ENCODE results near the gene PHGDH. TPM values are rescaled to one million over a fixed set of nuclear protein-coding genes. Genes with fewer than 3 reads are reported as not detected.

Gene PHGDH
- total RNA-seq, 2 experiments from 2014 or later, result 307 to 322 TPM

GRCh38 chr1:119731741-119732430 is 20.2 kb downstream of the PHGDH start:
- ChIA-PET CTCF (interaction anchor here (0.8 to 2.1 kb wide), 4 partner anchors 12 to 93 kb away, joined by 3 to 14 read pairs (median 4); no protein-coding TSS in a partner anchor), POLR2A (interaction anchor here (0.6 to 7.7 kb wide), 5 partner anchors 10 to 16 kb away, joined by 3 to 43 read pairs (median 3); no protein-coding TSS in a partner anchor)
- no peak for TF ChIP-seq CTCF (IDR thresholded peaks at IDR 0.05)
- Mint-ChIP-seq H3K27me3 (no peaks in the 10 kb centered on the region), H3K36me3 (ENCODE audit: low read depth) (peaks cover 70% of the 10 kb centered on the region), H3K4me3 (no peak overlapping the region), H3K4me1 (ENCODE audit: low read depth) (no peaks in the 10 kb centered on the region), H3K27ac (no peak overlapping the region), H3K9me3 (no peaks in the 10 kb centered on the region)
- DNase-seq (no peak), ATAC-seq (no peak)
- intact Hi-C loops (cut with micrococcal nuclease), result no loop called here

- intact Hi-C loops (cut with micrococcal nuclease), result no loop called here
- H3K4me3 Mint-ChIP-seq, result no peak overlapping the region
- H3K4me1 Mint-ChIP-seq (ENCODE audit: low read depth), result no peaks in the 10 kb centered on the region
- H3K9me3 Mint-ChIP-seq, result no peaks in the 10 kb centered on the region
- POLR2A ChIA-PET, result interaction anchor here (7.7 kb wide), 1 partner anchor 11 kb away, joined by 43 read pairs; no protein-coding TSS in a partner anchor
- CTCF ChIA-PET, result interaction anchor here (0.9 to 2.1 kb wide), 2 partner anchors 12 kb away, joined by 4 to 14 read pairs; no protein-coding TSS in a partner anchor
- no peak for TF ChIP-seq CTCF (IDR thresholded peaks at IDR 0.05)
- no peaks in the 10 kb centered on the region for H3K27me3 Mint-ChIP-seq
- no peak overlapping the region for H3K27ac Mint-ChIP-seq
- H3K36me3 Mint-ChIP-seq (ENCODE audit: low read depth), result peaks cover 71% of the 10 kb centered on the region
- ATAC-seq (no peak), DNase-seq (no peak)
Observed at GRCh38 chr1:119732465-119733168, 20.9 kb downstream of the PHGDH start.

- ATAC-seq (no peak), DNase-seq (no peak)
- TF ChIP-seq CTCF (IDR thresholded peaks at IDR 0.05), result no peak
- ChIA-PET CTCF (interaction anchor here (0.9 to 1.7 kb wide), 2 partner anchors 10 kb away, joined by 4 to 14 read pairs; no protein-coding TSS in a partner anchor), POLR2A (interaction anchor here (7.7 kb wide), 1 partner anchor 10 kb away, joined by 43 read pairs; no protein-coding TSS in a partner anchor)
- intact Hi-C loops (cut with micrococcal nuclease), result no loop called here
- H3K27ac Mint-ChIP-seq, result no peak overlapping the region
- H3K4me1 Mint-ChIP-seq (ENCODE audit: low read depth), result no peaks in the 10 kb centered on the region
- no peak overlapping the region for H3K4me3 Mint-ChIP-seq
- no peaks in the 10 kb centered on the region for H3K9me3 Mint-ChIP-seq
- no peaks in the 10 kb centered on the region for H3K27me3 Mint-ChIP-seq
- peaks cover 71% of the 10 kb centered on the region for H3K36me3 Mint-ChIP-seq (ENCODE audit: low read depth)
Observed at GRCh38 chr1:119733754-119734153, 22.0 kb downstream of the PHGDH start.

GRCh38 chr1:119735217-119735616 is 23.5 kb downstream of the PHGDH start:
- DNase-seq, result no peak
- Mint-ChIP-seq H3K4me3 (no peak overlapping the region), H3K4me1 (ENCODE audit: low read depth) (no peaks in the 10 kb centered on the region), H3K27ac (no peak overlapping the region), H3K9me3 (no peaks in the 10 kb centered on the region), H3K27me3 (no peaks in the 10 kb centered on the region), H3K36me3 (ENCODE audit: low read depth) (peaks cover 65% of the 10 kb centered on the region)
- TF ChIP-seq CTCF (IDR thresholded peaks at IDR 0.05), result no peak
- ATAC-seq, result no peak
- POLR2A ChIA-PET, result interaction anchor here (0.8 to 7.7 kb wide), 4 partner anchors 9 to 62 kb away, joined by 3 to 43 read pairs (median 4); no protein-coding TSS in a partner anchor
- CTCF ChIA-PET, result interaction anchor here (1.4 to 1.7 kb wide), 2 partner anchors 9 to 58 kb away, joined by 3 to 14 read pairs; no protein-coding TSS in a partner anchor
- intact Hi-C loops (cut with micrococcal nuclease), result no loop called here
